Osteocyte (in vitro differentiated cells): ENCODE measurements around the gene PCDHGB7. TPM values are rescaled to one million over a fixed set of nuclear protein-coding genes. Genes with fewer than 3 reads are reported as not detected.
"Not testable (repeated sequence)": the region's sequence is repeated elsewhere in the genome, so short reads cannot be mapped to it uniquely, and the experiment has no call there.

Source experiments
- DNase-seq: peaks from one replicate; pipeline ENCODE4 v3.0.0; 2021; ENCODE audit warnings: mixed read lengths; ENCODE audit not compliant: unreplicated experiment; ENCODE audit errors: extremely low spot score
- H3K27ac Mint-ChIP-seq: one replicate; pipeline ENCODE4 v1.8.0; 2021; ENCODE audit warnings: mild to moderate bottlenecking, mixed read lengths; ENCODE audit not compliant: unreplicated experiment
- H3K27me3 Mint-ChIP-seq: one replicate; pipeline ENCODE4 v1.8.0; 2021; ENCODE audit warnings: mixed read lengths; ENCODE audit not compliant: unreplicated experiment
- H3K36me3 Mint-ChIP-seq: one replicate; pipeline ENCODE4 v1.8.0; 2021; ENCODE audit warnings: mixed read lengths; ENCODE audit not compliant: unreplicated experiment
- H3K4me1 Mint-ChIP-seq: one replicate; pipeline ENCODE4 v1.8.0; 2021; ENCODE audit warnings: mixed read lengths; ENCODE audit not compliant: unreplicated experiment
- H3K4me3 Mint-ChIP-seq: one replicate; pipeline ENCODE4 v1.8.0; 2021; ENCODE audit warnings: mild to moderate bottlenecking, moderate library complexity, mixed read lengths; ENCODE audit not compliant: unreplicated experiment
- H3K9me3 Mint-ChIP-seq: one replicate; pipeline ENCODE4 v1.8.0; 2021; ENCODE audit warnings: mixed read lengths; ENCODE audit not compliant: unreplicated experiment
- long read RNA-seq: library from polyadenylated mRNA; unstranded; transcript quantifications from one replicate; pipeline ENCODE4 v2.0.0, GENCODE V29; 2021
- total RNA-seq: library from RNA; stranded (reverse); gene quantifications from 2 replicates; pipeline ENCODE4 v1.2.1, GENCODE V29; 2021
- TF ChIP-seq, protein P1 (sequence below): fragments of 200-600 bp; sonication (generic); IDR thresholded peaks from 2 replicates; pipeline ENCODE4 v1.5.0; 2021; ENCODE audit warnings: antibody characterized with exemption, mild to moderate bottlenecking, moderate library complexity

Gene PCDHGB7
- total RNA-seq, result 6.2 and 8.8 TPM in 2 replicates
- long read RNA-seq, partial matches to known transcripts, result 0 of 1 reads
- long read RNA-seq, other reads (novel, unspliced or antisense), result 0 of 1 reads

GRCh38 chr5:141417494-141418172, at the start of gene PCDHGB7:
Gene PCDHGB7, plus strand, starts transcription at chr5:141417677. Its CDS starts 183 bp downstream, at chr5:141417860.
- peaks cover 37% of the 10 kb centered on the region for H3K9me3 Mint-ChIP-seq

DNA sequence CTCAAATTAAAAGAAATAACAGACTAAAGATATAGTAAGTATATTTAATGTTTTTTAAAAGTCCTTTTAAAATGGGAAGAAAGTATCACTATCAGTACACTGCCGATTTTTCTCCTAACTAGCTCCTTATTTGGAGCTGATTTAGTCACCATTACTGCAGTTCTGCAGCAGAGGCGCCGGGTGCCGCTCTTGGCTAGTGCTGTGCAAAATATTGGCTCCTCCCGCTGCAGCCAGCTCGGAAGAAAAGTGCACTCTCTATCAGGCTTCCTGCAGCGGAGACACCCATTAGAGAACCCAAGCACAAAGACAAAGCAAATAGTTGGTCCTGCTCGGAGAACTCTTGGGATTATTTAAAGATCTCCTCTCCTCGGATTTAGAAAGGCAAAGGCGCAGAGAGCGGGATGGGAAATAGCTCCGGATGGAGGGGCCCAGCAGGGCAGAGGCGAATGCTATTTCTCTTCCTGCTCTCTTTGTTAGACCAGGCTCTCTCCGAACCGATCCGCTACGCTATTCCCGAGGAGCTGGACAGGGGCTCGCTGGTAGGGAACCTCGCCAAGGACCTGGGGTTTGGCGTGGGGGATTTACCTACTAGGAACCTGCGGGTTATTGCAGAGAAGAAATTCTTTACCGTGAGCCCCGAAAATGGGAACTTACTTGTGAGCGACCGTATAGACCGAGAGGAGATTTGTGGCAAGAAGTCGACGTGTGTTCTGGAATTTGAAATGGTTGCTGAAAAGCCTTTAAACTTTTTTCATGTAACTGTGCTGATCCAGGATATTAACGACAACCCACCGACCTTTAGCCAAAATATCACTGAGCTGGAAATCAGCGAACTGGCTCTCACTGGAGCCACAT, 47.3 kb upstream of the PCDHGB7 start, which contains the start of gene PCDHGB3:
PCDHGB3 (plus strand) TSS at position 249 of the 855 bp plus-strand sequence; CDS start at position 402, 153 bp downstream.
- Mint-ChIP-seq H3K4me3 (no peak within 1 kb of the TSS), H3K27ac (no peak within 1 kb of the TSS), H3K27me3 (no peaks in the 10 kb centered on the region), H3K9me3 (peaks cover 18% of the 10 kb centered on the region), H3K4me1 (no peaks in the 10 kb centered on the region), H3K36me3 (no peaks in the 10 kb centered on the region)
- TF ChIP-seq, protein P1, sequence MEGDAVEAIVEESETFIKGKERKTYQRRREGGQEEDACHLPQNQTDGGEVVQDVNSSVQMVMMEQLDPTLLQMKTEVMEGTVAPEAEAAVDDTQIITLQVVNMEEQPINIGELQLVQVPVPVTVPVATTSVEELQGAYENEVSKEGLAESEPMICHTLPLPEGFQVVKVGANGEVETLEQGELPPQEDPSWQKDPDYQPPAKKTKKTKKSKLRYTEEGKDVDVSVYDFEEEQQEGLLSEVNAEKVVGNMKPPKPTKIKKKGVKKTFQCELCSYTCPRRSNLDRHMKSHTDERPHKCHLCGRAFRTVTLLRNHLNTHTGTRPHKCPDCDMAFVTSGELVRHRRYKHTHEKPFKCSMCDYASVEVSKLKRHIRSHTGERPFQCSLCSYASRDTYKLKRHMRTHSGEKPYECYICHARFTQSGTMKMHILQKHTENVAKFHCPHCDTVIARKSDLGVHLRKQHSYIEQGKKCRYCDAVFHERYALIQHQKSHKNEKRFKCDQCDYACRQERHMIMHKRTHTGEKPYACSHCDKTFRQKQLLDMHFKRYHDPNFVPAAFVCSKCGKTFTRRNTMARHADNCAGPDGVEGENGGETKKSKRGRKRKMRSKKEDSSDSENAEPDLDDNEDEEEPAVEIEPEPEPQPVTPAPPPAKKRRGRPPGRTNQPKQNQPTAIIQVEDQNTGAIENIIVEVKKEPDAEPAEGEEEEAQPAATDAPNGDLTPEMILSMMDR, result no peak
- no peak for DNase-seq

More at GRCh38 chr5:141417494-141418172, at the start of gene PCDHGB7:
- peaks cover 71% of the 10 kb centered on the region for H3K36me3 Mint-ChIP-seq
- H3K27me3 Mint-ChIP-seq, H3K4me1 Mint-ChIP-seq, DNase-seq: not testable (repeated sequence)
- TF ChIP-seq, protein P1, result peak; percentile 32
- H3K27ac Mint-ChIP-seq, result peak within 1 kb of the TSS; percentile 71
- peak within 1 kb of the TSS; percentile 38 for H3K4me3 Mint-ChIP-seq

DNA sequence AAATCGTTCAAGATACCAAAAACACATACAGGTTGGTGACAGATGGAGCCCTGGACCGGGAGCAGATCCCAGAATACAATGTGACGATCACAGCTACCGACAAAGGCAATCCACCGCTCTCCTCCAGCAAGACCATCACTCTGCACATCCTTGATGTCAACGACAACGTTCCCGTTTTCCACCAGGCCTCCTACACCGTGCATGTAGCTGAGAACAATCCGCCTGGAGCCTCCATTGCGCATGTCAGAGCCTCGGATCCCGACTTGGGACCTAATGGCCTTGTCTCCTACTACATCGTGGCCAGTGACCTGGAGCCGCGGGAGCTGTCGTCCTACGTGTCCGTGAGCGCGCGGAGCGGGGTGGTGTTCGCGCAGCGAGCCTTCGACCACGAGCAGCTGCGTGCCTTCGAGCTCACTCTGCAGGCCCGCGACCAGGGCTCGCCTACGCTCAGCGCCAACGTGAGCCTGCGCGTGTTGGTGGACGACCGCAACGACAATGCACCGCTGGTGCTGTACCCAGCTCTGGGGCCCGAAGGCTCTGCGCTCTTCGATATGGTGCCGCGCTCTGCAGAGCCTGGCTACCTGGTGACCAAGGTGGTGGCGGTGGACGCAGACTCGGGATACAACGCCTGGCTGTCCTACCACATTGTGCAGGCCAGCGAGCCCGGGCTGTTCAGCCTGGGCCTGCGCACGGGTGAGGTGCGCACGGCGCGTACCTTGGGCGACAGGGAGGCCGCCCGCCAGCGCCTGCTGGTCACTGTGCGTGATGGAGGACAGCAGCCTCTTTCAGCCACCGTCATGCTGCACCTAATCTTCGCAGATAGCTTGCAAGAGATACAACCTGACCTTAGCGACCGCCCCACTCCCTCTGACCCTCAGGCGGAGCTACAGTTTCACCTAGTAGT, 45.7 kb upstream of the PCDHGB7 start:
- DNase-seq, result peak; percentile 84
- Mint-ChIP-seq H3K9me3 (peaks cover 18% of the 10 kb centered on the region), H3K27ac (no peak overlapping the region), H3K4me1 (no peaks in the 10 kb centered on the region), H3K4me3 (no peak overlapping the region), H3K36me3 (no peaks in the 10 kb centered on the region), H3K27me3 (no peaks in the 10 kb centered on the region)
- TF ChIP-seq, protein P1, result no peak

GRCh38 chr5:141373673-141374317, 43.7 kb upstream of the PCDHGB7 start, which contains the start of gene PCDHGA6:
Gene PCDHGA6, plus strand, starts transcription at chr5:141373891. Its CDS starts 193 bp downstream, at chr5:141374084.
- peak; percentile 81 for DNase-seq
- TF ChIP-seq, protein P1, result no peak
- no peaks in the 10 kb centered on the region for H3K4me1 Mint-ChIP-seq
- H3K27me3 Mint-ChIP-seq, result no peaks in the 10 kb centered on the region
- no peak within 1 kb of the TSS for H3K27ac Mint-ChIP-seq
- H3K9me3 Mint-ChIP-seq, result peaks cover 22% of the 10 kb centered on the region
- H3K4me3 Mint-ChIP-seq, result no peak within 1 kb of the TSS
- H3K36me3 Mint-ChIP-seq, result no peaks in the 10 kb centered on the region
